Body of pancreas (tissue), 4 donors: Measurements from ENCODE around the gene EIF1AY. TPM values are rescaled to one million over a fixed set of nuclear protein-coding genes. Genes with fewer than 3 reads are reported as not detected.

Experiments used
- ATAC-seq: fragments of 150-250 bp; one replicate; pipeline ENCODE4 v1.9.1; 2016
- DNase-seq, 4 donors: peaks; one replicate each; pipeline ENCODE4 v3.0.0-alpha.2; 2019
- H3K27ac ChIP-seq, 4 donors: fragments of 200-600 bp; sonication (generic); 1 replicate in 3 of 4; 2 replicates in 1 of 4; pipeline versions ENCODE4 v1.5.1 to v1.6.1; 2016 to 2019; ENCODE audit warnings: mild to moderate bottlenecking in 1 of 4, mixed read lengths in 1 of 4, moderate library complexity in 1 of 4
- H3K27me3 ChIP-seq, 2 donors: fragments of 200-600 bp; sonication (generic); one replicate each; pipeline ENCODE4 v1.6.0; 2016; ENCODE audit warnings: mild to moderate bottlenecking in 1 of 2
- H3K36me3 ChIP-seq, 2 donors: fragments of 200-600 bp; sonication (generic); replicated peaks in 1 of 2; 2 replicates each; pipeline ENCODE4 v1.5.1; 2016; ENCODE audit warnings: low read depth in 2 of 2; ENCODE audit not compliant: insufficient read depth in 1 of 2
- H3K4me1 ChIP-seq: fragments of 200-600 bp; sonication (generic); one replicate; pipeline ENCODE4 v1.6.0; 2016
- H3K4me3 ChIP-seq, 2 donors: fragments of 200-600 bp; sonication (generic); 1 replicate in 1 of 2; 2 replicates in 1 of 2; pipeline ENCODE4 v1.5.1; 2016 to 2019
- H3K9me3 ChIP-seq, 3 donors: fragments of 200-600 bp; sonication (generic); 1 replicate in 2 of 3; 2 replicates in 1 of 3; pipeline ENCODE4 v1.5.1; 2016
- CTCF ChIP-seq, 7 experiments: fragments of 450-650 bp in 4 of 7; fragments of 200-600 bp in 3 of 7; sonication (generic) in 3 of 7; IDR thresholded peaks; one replicate each; pipeline ENCODE4 v1.5.1; 2016 to 2019; ENCODE audit warnings: antibody characterized with exemption in 7 of 7
- POLR2A ChIP-seq, 3 donors: fragments of 450-650 bp; IDR thresholded peaks; one replicate each; pipeline ENCODE4 v1.6.1; 2016; ENCODE audit warnings: antibody characterized with exemption in 3 of 3, mild to moderate bottlenecking in 2 of 3
- WGBS, 2 donors: methylation state at CpG; one replicate each; pipeline ENCODE4 v1.1.5; 2017; 5-methylcytosine and 5-hydroxymethylcytosine counted together
- intact Hi-C: fragments of 100-400 bp; cut with DNase I; formaldehyde crosslinking; loops from one replicate; pipeline ENCODE4 v1.15.1; 2023
- total RNA-seq, 2 donors: library from RNA; depleted of rRNA; stranded (reverse); fragments of >200 nt; gene quantifications; one replicate each; pipeline ENCODE4 v1.1.0, GENCODE V29; 2016

The EIF1AY gene
- not detected for total RNA-seq

- DNase-seq (peak in 2 of 4 donors; percentile 90 to 95), ATAC-seq (peak; percentile 100)
- Histone ChIP-seq H3K9me3 (no peaks in the 10 kb centered on the region), H3K27me3 (no peaks in the 10 kb centered on the region), H3K27ac (peak within 1 kb of the TSS in 2 of 4 donors; percentile 95), H3K4me1 (no peaks in the 10 kb centered on the region), H3K36me3 (no peaks in the 10 kb centered on the region), H3K4me3 (peak within 1 kb of the TSS in 1 of 2 donors; percentile 41)
- intact Hi-C loops, result no loop called here
- 0 to 1% methylated on average over 8 to 31 of the region's 31 CpGs for WGBS, 2 donors
- TF ChIP-seq CTCF (IDR thresholded peaks at IDR 0.05), result no peak
- TF ChIP-seq POLR2A (IDR thresholded peaks at IDR 0.05), result no peak
Observed at GRCh38 chrY:20575531-20576121, at the start of gene EIF1AY. TSS of gene EIF1AY (plus strand) at chrY:20575776. CDS start at chrY:20575872, 96 bp downstream.

- Histone ChIP-seq H3K4me3 (no peak overlapping the region), H3K9me3 (no peaks in the 10 kb centered on the region), H3K4me1 (no peaks in the 10 kb centered on the region), H3K27ac (no peak overlapping the region), H3K27me3 (no peaks in the 10 kb centered on the region), H3K36me3 (no peaks in the 10 kb centered on the region)
- intact Hi-C loops, result no loop called here
- no peak for TF ChIP-seq POLR2A (IDR thresholded peaks at IDR 0.05)
- no peak for TF ChIP-seq CTCF (IDR thresholded peaks at IDR 0.05)
- WGBS, 2 donors, result 74 to 100% methylated on average over 1 to 4 of the region's 6 CpGs
- no peak for DNase-seq
- ATAC-seq, result no peak
Observed at GRCh38 chrY:20528435-20528834, 47.1 kb upstream of the EIF1AY start.

- WGBS, 2 donors, result 56 to 75% methylated on average over 1 of the region's 1 CpG
- DNase-seq, result no peak
- Histone ChIP-seq H3K36me3 (no peaks in the 10 kb centered on the region), H3K9me3 (no peaks in the 10 kb centered on the region), H3K27me3 (no peaks in the 10 kb centered on the region), H3K4me1 (no peaks in the 10 kb centered on the region), H3K4me3 (no peak overlapping the region), H3K27ac (no peak overlapping the region)
- TF ChIP-seq POLR2A (IDR thresholded peaks at IDR 0.05), result no peak
- no peak for TF ChIP-seq CTCF (IDR thresholded peaks at IDR 0.05)
- no peak for ATAC-seq
- intact Hi-C loops, result no loop called here
Observed at GRCh38 chrY:20538186-20538585, 37.4 kb upstream of the EIF1AY start.

GRCh38 chrY:20538933-20539332 is 36.6 kb upstream of the EIF1AY start:
- intact Hi-C loops, result no loop called here
- Histone ChIP-seq H3K27me3 (no peaks in the 10 kb centered on the region), H3K4me1 (no peaks in the 10 kb centered on the region), H3K4me3 (no peak overlapping the region), H3K27ac (no peak overlapping the region), H3K36me3 (no peaks in the 10 kb centered on the region), H3K9me3 (no peaks in the 10 kb centered on the region)
- TF ChIP-seq POLR2A (IDR thresholded peaks at IDR 0.05), result no peak
- ATAC-seq (no peak), DNase-seq (no peak)

GRCh38 chrY:20544451-20544960 is 31.1 kb upstream of the EIF1AY start:
- no peaks in the 10 kb centered on the region for H3K27me3 ChIP-seq
- no peak overlapping the region for H3K27ac ChIP-seq
- 30 to 45% methylated on average over 1 of the region's 1 CpG for WGBS, 2 donors
- no peaks in the 10 kb centered on the region for H3K4me1 ChIP-seq
- H3K4me3 ChIP-seq, result no peak overlapping the region
- no peaks in the 10 kb centered on the region for H3K9me3 ChIP-seq
- intact Hi-C loops, result no loop called here
- no peak for DNase-seq
- no peaks in the 10 kb centered on the region for H3K36me3 ChIP-seq
- TF ChIP-seq CTCF (IDR thresholded peaks at IDR 0.05) (no peak), POLR2A (IDR thresholded peaks at IDR 0.05) (no peak)
- ATAC-seq, result no peak
